Motor neuron (in vitro differentiated cells): ENCODE results near the gene SPCS3. TPM values are rescaled to one million over a fixed set of nuclear protein-coding genes. Genes with fewer than 3 reads are reported as not detected.
"Not testable (repeated sequence)": the region's sequence is repeated elsewhere in the genome, so short reads cannot be mapped to it uniquely, and the experiment has no call there.

Experiments
- ATAC-seq, 8 experiments: fragments of 200-7000 bp; cut with Tn5 transposase; replicated peaks in 6 of 8; 2 replicates each; pipeline ENCODE4 v1.8.0; 2021; ENCODE audit warnings: mild to moderate bottlenecking in 8 of 8, moderate library complexity in 8 of 8
- H3K27ac ChIP-seq, 2 donors: fragments of 250-450 bp; sonication (Bioruptor Pico); 2 replicates each; pipeline ENCODE4 v1.9.0; 2021; ENCODE audit warnings: antibody characterized with exemption in 2 of 2, mild to moderate bottlenecking in 2 of 2, moderate library complexity in 1 of 2
- H3K4me1 ChIP-seq, 2 donors: fragments of 250-450 bp; sonication (Bioruptor Pico); replicated peaks in 1 of 2; 2 replicates each; pipeline ENCODE4 v1.6.1; 2021; ENCODE audit warnings: antibody characterized with exemption in 2 of 2, mild to moderate bottlenecking in 2 of 2, moderate library complexity in 1 of 2
- H3K4me3 ChIP-seq, 5 donors: fragments of 250-450 bp; sonication (Bioruptor Pico); 2 replicates each; pipeline ENCODE4 v1.9.0; 2021; ENCODE audit warnings: antibody characterized with exemption in 5 of 5, mild to moderate bottlenecking in 5 of 5, moderate library complexity in 4 of 5
- WGBS, 10 experiments: fragments of 450-650 bp; shearing (Covaris generic); methylation state at CpG; one replicate each; pipeline ENCODE4 v1.0.0; 2022; 5-methylcytosine and 5-hydroxymethylcytosine counted together
- in situ Hi-C, 9 experiments: fragments of 400-800 bp; cut with MboI; loops; one replicate each; pipeline ENCODE4 v1.15.0; 2021; ENCODE audit warnings: low sequenced_read_pairs in 9 of 9, low pct_unique_long_range_greater_than_20kb in 2 of 9; ENCODE audit not compliant: unreplicated experiment in 9 of 9
- total RNA-seq, 8 experiments: library from RNA; unstranded; fragments of 300-600 nt; gene quantifications; 2 replicates each; pipeline versions ENCODE4 v1.2.3 to v1.2.4, GENCODE V29; 2022

The SPCS3 gene
- total RNA-seq, 8 experiments from 2014 or later = 46.2 to 83.5 (median 58.5) TPM

- Histone ChIP-seq H3K27ac (no peak overlapping the region), H3K4me3 (no peak overlapping the region), H3K4me1 (no peaks in the 10 kb centered on the region)
- 71 to 100% (median 100%) methylated on average over 1 of the region's 1 CpG; no CpG with 5 or more reads in 1 of the 10 experiments for WGBS, 10 experiments
- ATAC-seq = no peak
- in situ Hi-C loops = loop anchor here in 7 of 9 experiments (25.0 kb wide), 5 partner anchors 173 to 773 kb away; partner anchors contain the start of gene WDR17 (in 1 of the 7)
Measured at GRCh38 chr4:176335421-176335820, 15.7 kb downstream of the SPCS3 start.

GRCh38 chr4:176339936-176340761 is 20.4 kb downstream of the SPCS3 start:
- H3K4me3 ChIP-seq = no peak overlapping the region
- H3K27ac ChIP-seq = no peak overlapping the region
- ATAC-seq = peak in 1 of 8 experiments; percentile 34
- in situ Hi-C loops = loop anchor here in 7 of 9 experiments (25.0 kb wide), 5 partner anchors 178 to 778 kb away; partner anchors contain the start of gene WDR17 (in 1 of the 7)
- 19 to 89% (median 55%) methylated on average over 1 to 3 of the region's 3 CpGs for WGBS, 10 experiments
- H3K4me1 ChIP-seq = no peaks in the 10 kb centered on the region

DNA sequence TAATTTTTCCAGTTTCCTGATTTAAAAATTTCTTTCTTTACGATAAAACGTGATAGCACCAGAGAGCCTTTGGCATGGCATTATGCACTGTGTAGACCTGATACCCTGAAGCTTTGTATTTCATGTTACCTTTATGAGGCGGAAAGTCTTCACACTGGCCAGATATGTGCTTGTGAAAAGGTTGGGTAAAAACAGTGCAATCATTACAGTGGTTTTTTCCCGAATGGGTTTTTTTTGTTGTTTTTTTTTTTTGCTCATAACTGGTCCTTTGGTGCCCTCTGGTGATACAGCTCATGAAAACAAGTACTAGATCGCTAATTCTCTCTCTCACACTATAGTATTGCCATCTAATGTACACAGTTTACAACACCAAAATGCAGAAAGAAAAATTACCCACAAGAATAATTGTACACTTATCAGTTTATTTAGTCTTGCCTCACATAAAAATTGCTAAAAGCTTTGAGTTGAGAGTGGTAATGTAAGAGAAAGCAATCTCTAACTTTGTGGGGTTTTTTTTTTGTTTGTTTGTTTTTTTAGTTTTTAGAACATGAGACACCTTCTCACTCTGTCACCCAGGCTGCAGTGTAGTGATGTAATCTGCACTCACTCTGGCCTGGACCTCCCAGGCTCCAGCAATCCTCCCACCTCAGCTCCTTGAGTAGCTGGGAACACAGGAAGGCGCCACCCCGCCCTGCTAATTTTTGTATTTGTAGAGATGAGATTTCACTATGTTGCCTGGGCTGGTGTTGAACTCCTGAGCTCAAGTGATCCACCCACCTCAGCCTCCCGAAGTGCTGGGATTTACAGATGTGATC is 21.3 kb downstream of the SPCS3 start:
- Histone ChIP-seq H3K27ac (no peak overlapping the region), H3K4me3 (no peak overlapping the region), H3K4me1 (no peaks in the 10 kb centered on the region)
- peak; percentile 48 to 69 (median 62) for ATAC-seq
- in situ Hi-C loops = loop anchor here in 7 of 9 experiments (25.0 kb wide), 5 partner anchors 179 to 779 kb away; partner anchors contain the start of gene WDR17 (in 1 of the 7)
- 13 to 77% (median 51%) methylated on average over 2 to 8 of the region's 8 CpGs for WGBS, 10 experiments

- 83 to 100% (median 93%) methylated on average over 1 to 5 of the region's 7 CpGs; no CpG with 5 or more reads in 4 of the 10 experiments for whole genome bisulfite sequencing, 10 experiments
- no peak for ATAC-seq
- in situ Hi-C loops = loop anchor here in 7 of 9 experiments (25.0 kb wide), 5 partner anchors 180 to 780 kb away; partner anchors contain the start of gene WDR17 (in 1 of the 7)
- Histone ChIP-seq H3K27ac (no peak overlapping the region), H3K4me1 (no peaks in the 10 kb centered on the region), H3K4me3 (no peak overlapping the region)
Measured at GRCh38 chr4:176342384-176342783, 22.6 kb downstream of the SPCS3 start.

DNA sequence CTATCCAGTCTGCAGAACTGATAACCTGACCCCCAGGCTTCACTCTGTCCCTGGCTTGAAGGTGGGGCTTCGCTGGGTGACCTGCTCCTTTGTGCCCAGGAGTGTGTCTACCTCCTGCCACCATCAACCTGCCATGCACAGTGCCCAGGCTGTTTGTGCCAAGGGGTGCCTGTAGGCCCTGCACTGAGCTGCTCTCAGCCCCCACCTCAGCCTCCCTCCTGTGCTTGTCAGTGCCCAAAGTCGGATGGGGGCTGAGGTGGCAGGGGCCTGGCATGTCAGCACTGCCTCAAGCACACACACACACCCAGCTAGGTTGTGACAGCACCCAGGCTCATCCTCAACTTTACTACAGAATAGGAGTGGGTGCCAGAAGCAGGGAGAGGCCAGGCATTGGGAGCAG is 23.5 kb downstream of the SPCS3 start:
- no peak for ATAC-seq
- no CpG with 5 or more reads among the region's 2 CpGs for WGBS, 10 experiments
- in situ Hi-C loops = loop anchor here in 7 of 9 experiments (25.0 kb wide), 5 partner anchors 181 to 781 kb away; partner anchors contain the start of gene WDR17 (in 1 of the 7)

DNA sequence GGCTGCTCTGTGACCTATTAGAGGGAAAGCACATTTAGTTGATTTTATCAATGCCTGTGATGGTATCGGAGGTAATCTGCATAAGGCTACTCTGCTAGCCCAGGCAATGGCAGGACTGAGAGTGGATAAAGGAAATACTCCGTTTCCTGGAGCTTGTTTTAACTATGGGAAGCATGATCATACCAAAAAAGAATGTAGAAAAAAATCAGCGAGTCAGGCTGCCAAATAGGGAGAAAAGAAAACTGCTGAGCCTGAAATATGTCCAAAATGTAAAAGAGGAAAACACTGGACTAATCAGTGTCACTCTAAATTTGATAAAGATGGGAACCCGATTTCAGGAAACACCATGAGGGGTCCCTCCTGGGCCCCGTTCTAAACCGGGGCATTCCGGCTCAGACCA is 25.6 kb downstream of the SPCS3 start:
- ATAC-seq, H3K27ac ChIP-seq, H3K4me3 ChIP-seq, H3K4me1 ChIP-seq: not testable (repeated sequence)
- in situ Hi-C loops = loop anchor here in 7 of 9 experiments (25.0 kb wide), 5 partner anchors 183 to 783 kb away; partner anchors contain the start of gene WDR17 (in 1 of the 7)
- WGBS, 10 experiments = 13 to 98% (median 73%) methylated on average over 2 to 7 of the region's 7 CpGs; no CpG with 5 or more reads in 2 of the 10 experiments

More for the DNA sequence above, 23.5 kb downstream of the SPCS3 start:
- Histone ChIP-seq H3K27ac (no peak overlapping the region), H3K4me1 (no peaks in the 10 kb centered on the region), H3K4me3 (no peak overlapping the region)

DNA sequence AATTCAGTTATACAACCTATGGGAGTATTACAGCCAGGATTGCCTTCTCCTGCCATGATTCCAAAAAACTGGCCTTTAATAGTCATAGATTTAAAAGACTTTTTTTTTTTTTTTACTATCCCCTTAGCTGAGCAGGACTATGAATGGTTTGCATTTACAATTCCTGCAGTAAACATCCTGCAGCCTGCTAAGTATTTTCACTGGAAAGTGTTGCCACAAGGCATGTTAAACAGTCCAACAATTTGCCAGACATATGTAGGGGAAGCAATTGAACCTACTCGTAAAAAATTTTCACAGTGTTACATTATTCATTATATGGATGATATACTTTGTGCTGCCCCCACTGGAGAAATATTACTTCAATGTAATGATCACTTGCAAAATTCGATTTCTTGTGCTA is 27.1 kb downstream of the SPCS3 start:
- not testable (repeated sequence) for H3K4me1 ChIP-seq, H3K4me3 ChIP-seq, ATAC-seq, H3K27ac ChIP-seq
- in situ Hi-C loops = loop anchor here in 7 of 9 experiments (25.0 kb wide), 5 partner anchors 185 to 785 kb away; partner anchors contain the start of gene WDR17 (in 1 of the 7)
- 0 to 93% (median 59%) methylated on average over 1 to 2 of the region's 2 CpGs; no CpG with 5 or more reads in 2 of the 10 experiments for WGBS, 10 experiments

DNA sequence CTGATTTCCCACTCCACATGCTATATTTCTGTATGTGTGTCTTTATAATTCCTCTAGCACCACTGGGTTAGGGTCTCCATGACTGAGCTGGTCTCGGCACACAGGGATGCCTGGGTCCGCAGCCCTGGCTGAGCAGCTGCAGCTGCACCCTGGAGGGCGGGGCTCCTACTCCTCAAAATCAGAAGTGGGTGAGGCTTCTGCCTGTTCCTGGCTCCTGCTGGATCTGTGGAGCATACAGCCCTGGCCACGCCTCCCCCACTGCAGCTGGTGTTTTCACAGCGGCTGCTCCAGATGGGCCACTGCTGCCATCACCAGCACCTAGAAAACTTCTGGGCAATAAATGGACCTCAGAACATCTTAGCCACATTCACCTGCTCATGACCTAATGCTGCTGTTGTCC is 30.9 kb downstream of the SPCS3 start:
- in situ Hi-C loops = no loop called here
- ATAC-seq = peak in 2 of 8 experiments; percentile 32 to 79
- Histone ChIP-seq H3K4me1 (no peaks in the 10 kb centered on the region), H3K4me3 (no peak overlapping the region), H3K27ac (no peak overlapping the region)
- 40 to 100% (median 78%) methylated on average over 1 to 4 of the region's 5 CpGs; no CpG with 5 or more reads in 7 of the 10 experiments for WGBS, 10 experiments

- H3K4me3 ChIP-seq = no peak overlapping the region
- H3K27ac ChIP-seq = no peak overlapping the region
- 7 to 100% (median 78%) methylated on average over 1 of the region's 1 CpG for WGBS, 10 experiments
- H3K4me1 ChIP-seq = no peaks in the 10 kb centered on the region
- ATAC-seq = no peak
- in situ Hi-C loops = no loop called here
Measured at GRCh38 chr4:176354884-176355283, 35.1 kb downstream of the SPCS3 start.

DNA sequence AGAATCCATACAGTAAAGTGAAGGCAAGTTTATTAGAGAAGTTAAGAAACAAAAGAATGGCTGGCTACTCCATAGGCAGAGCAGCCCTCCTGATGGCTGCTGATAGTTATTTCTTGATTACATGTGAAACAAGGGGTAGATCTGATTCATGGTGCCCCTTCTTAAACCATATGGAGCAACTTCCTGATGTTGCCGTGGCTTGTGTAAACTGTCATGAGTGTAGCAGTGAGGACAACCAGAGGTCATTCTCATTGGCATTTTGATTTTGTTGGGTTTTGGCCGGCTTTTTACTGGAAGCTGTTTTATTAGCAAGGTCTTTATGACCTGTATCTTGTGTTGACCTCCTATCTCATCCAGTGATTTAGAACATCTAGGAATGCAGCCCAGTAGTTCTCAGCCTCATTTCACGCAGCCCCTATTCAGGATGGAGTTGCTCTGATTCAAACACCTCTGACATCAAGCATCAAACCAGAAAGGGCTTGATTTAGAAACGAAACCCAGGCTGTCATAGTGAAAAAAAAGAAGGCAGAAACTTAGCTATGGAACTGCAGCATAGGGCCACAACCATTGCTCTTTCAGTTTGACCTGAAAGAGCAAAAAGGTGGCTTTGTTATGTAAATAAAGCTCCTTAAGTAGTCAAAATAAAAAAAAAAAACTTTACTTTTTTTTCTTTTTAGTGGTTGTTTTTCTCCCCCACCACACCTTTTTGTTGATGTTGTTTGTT is 37.8 kb downstream of the SPCS3 start:
- in situ Hi-C loops = no loop called here
- 25 to 80% (median 69%) methylated on average over 1 to 4 of the region's 4 CpGs; no CpG with 5 or more reads in 1 of the 10 experiments for WGBS, 10 experiments
- no peak for ATAC-seq
- H3K4me3 ChIP-seq = no peak overlapping the region
- no peak overlapping the region for H3K27ac ChIP-seq
- no peaks in the 10 kb centered on the region for H3K4me1 ChIP-seq

DNA sequence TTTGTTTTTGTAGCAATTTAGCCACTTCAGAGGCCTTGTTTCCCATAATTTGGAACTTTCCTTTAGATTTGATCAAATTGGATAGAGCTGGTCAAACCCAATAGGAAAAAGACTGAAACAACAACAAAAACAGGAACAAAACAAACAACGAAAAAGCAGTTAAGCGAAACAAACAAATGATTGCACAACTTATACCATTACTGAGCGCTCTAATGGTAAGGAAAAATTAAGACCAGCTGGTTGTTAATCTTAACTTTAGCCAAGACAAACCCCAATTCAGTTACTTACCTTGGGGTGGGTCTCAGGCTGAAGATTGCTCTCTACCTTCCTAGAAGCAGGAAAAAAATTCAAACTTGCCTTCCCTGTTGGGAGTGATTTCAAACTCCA is 38.3 kb downstream of the SPCS3 start:
- no peak overlapping the region for H3K4me3 ChIP-seq
- H3K27ac ChIP-seq = no peak overlapping the region
- no peaks in the 10 kb centered on the region for H3K4me1 ChIP-seq
- no peak for ATAC-seq
- 81 to 100% (median 97%) methylated on average over 2 to 3 of the region's 3 CpGs; no CpG with 5 or more reads in 1 of the 10 experiments for WGBS, 10 experiments
- in situ Hi-C loops = no loop called here

- peak in 2 of 8 experiments; percentile 84 to 87 for ATAC-seq
- Histone ChIP-seq H3K27ac (no peak overlapping the region), H3K4me3 (no peak overlapping the region), H3K4me1 (no peaks in the 10 kb centered on the region)
- in situ Hi-C loops = no loop called here
- WGBS, 10 experiments = 9 to 100% (median 73%) methylated on average over 1 to 2 of the region's 2 CpGs
Measured at GRCh38 chr4:176359590-176359989, 39.8 kb downstream of the SPCS3 start.
